NK-92 treated with Interleukin-12 subunit alpha and Interleukin-12 subunit beta, amount 100 ng/mL, for 24 hours (cell line): ENCODE data around the gene TMPRSS11F.
"Not testable (repeated sequence)": the region's sequence is repeated elsewhere in the genome, so short reads cannot be mapped to it uniquely, and the experiment has no call there.

ENCODE experiments used
- DNase-seq: peaks from one replicate; lab custom pipeline; 2025; lab: John Stamatoyannopoulos, UW

The TMPRSS11F gene

GRCh38 chr4:68129793-68130192 lies at the start of gene TMPRSS11F:
Gene TMPRSS11F, minus strand, starts transcription at chr4:68129869. Its CDS starts 49 bp downstream, at chr4:68129820.
- no peak for DNase-seq

GRCh38 chr4:68176904-68177303 lies 47.2 kb upstream of the TMPRSS11F start:
- no peak for DNase-seq

GRCh38 chr4:68176500-68176899 lies 46.8 kb upstream of the TMPRSS11F start:
- DNase-seq = no peak

DNA sequence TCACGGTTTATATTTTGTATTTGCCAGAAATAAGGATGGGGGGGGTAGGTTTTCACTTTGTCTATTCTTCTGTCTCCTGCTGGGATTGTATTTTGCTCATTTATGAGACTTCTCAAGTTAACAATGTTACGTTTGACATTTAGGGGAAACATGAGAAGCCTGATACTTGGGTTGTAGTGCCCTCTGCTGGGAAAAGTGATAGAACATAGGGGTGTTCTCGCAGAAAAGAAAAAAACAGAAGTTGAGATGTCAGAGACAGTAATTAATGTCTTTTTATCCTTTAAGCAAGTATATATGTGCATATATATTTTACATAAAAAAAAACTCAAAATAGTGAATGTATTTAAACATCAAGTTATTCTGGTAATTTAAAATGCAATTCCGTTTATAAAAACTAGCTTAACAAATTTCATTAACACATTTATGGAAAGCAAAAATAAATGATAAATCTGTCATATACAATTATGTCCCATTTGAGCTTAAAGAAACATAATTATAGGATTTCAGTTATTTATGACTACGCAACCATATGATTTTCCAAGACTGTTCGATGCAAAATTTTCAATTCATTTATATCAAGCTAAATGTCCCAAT lies 46.0 kb upstream of the TMPRSS11F start:
- DNase-seq = no peak

- not testable (repeated sequence) for DNase-seq
Observed at GRCh38 chr4:68174389-68174788, 44.7 kb upstream of the TMPRSS11F start.

- not testable (repeated sequence) for DNase-seq
Observed at GRCh38 chr4:68172147-68172546, 42.5 kb upstream of the TMPRSS11F start.

DNA sequence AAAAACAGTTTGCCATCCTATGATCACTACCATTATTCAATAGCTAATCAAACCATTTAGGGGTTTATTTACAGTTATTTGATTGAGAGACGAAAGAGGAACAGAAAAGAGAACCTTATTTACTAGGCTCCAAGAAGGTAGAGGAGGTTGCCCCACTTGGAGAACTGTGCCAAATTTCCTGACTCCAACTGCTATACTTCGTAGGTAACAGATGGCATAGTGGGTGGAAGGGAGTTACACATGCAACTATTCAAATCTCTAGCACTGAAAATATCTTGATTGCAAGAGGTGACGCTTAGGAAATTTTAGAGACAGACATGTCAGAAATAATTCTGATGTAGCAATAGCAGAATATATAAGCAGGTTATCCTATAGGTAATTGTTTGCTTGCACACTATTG lies 38.0 kb upstream of the TMPRSS11F start:
- no peak for DNase-seq

- DNase-seq = no peak
Observed at GRCh38 chr4:68167166-68167565, 37.5 kb upstream of the TMPRSS11F start.

GRCh38 chr4:68163754-68164153 lies 34.1 kb upstream of the TMPRSS11F start:
- no peak for DNase-seq

GRCh38 chr4:68162196-68162595 lies 32.5 kb upstream of the TMPRSS11F start:
- DNase-seq = no peak

GRCh38 chr4:68152411-68152810 lies 22.7 kb upstream of the TMPRSS11F start:
- DNase-seq = no peak

DNA sequence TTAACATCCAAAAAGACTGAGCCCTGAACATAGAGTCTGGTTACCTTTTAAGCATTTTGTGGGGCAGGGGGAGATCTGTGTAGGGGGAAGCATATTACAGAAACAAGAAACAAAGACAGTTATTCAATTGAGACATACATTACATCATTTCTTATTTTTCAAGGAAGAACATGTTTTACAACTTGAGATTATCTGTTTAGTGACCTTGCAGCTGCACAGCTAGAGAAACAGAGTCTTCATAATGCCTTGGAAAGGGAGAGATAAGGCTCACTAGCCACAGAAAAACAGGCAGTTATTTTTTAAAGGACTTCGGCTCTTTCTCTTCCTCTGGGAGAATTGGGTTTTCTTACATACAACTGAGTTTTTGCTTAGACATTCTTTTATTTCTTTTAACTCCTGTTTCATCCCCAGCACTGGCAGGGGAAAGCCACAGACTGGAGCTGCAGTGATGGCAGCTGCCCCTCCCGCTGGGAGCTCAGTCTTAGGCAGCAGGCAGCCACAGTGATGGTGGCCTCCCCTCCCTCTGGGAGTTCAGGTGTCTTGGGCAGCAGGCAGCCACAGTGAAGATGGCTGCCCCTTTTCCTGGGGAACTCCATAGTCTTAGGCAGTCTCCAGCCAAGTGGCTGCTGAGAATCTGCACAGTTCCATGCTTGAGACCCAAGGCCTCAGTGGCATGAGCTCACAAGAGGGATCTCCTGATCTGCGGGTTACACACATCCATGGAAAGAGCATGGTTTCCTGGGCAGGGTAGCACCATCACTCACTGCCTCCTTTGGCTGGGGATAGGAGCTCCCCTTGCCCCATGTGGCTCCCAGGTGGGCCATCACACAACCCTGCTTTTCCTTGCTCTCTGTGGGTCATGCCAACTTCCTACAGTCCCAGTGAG lies 19.4 kb upstream of the TMPRSS11F start:
- DNase-seq = no peak

GRCh38 chr4:68147079-68147478 lies 17.4 kb upstream of the TMPRSS11F start:
- no peak for DNase-seq

GRCh38 chr4:68145261-68145660 lies 15.6 kb upstream of the TMPRSS11F start:
- DNase-seq = no peak

- DNase-seq = no peak
Observed at GRCh38 chr4:68141852-68142251, 12.2 kb upstream of the TMPRSS11F start.

GRCh38 chr4:68132342-68132741 lies 2.7 kb upstream of the TMPRSS11F start:
- DNase-seq = no peak

DNA sequence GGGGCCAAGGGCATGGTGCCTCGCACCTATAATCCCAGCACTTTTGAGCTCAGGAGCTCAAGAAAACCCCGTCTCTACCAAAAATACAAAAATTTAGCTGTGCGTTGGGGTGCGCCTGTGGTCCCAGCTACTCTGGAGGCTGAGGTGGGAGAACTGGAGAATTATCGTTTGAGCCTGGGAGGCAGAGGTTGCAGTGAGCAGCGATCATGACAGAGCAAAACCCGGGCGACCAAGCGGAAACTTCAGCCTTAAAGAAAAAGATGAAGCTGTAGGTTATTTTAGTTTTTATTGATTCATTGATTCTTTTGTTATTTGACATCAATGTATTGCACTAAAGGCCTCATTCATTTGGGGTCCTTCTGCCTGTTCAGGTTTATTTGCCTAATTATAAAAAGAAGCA lies 5.4 kb downstream of the TMPRSS11F start:
- DNase-seq = no peak

- no peak for DNase-seq
Observed at GRCh38 chr4:68123525-68123924, 6.1 kb downstream of the TMPRSS11F start.

DNA sequence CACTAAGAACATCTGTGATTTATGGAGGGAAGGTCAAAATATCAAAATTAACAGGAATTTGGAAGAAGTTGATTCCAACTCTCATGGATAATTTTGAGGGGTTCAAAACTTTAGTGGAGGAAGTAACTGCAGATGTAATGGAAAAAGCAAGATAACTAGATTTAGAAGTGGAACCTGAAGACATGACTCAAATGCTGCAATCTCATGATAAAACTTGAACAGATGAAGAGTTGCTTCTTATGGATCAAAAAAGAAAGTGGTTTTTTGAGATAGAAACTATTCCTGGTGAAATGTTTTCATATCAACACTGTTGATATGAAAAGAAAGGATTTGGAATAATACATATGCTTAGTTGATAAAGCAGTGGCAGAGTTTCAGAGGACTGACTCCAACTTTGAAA lies 9.7 kb downstream of the TMPRSS11F start:
- no peak for DNase-seq

- DNase-seq = no peak
Observed at GRCh38 chr4:68110441-68110840, 19.2 kb downstream of the TMPRSS11F start.

GRCh38 chr4:68109868-68110267 lies 19.8 kb downstream of the TMPRSS11F start:
- DNase-seq = no peak

DNA sequence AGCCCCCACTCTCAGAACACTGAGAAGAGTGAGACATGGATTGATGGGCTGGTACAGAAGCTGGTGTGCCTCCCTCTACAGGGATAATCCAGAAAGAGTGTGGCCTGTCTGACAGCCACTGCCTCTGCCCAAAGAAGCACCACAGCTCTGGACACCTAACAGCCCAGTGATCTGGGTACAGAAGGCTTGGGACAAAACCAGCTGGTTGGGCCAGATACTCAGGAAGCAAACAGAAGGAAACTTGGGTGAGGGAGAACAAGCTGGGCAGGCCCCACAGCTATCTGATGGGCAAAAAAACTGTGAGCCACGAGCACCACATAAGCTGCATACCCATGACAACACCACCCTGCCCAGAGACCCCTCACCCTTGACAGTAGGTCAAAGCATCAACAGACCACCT lies 46.9 kb downstream of the TMPRSS11F start:
- no peak for DNase-seq

- no peak for DNase-seq
Observed at GRCh38 chr4:68079928-68080327, 49.7 kb downstream of the TMPRSS11F start.

- DNase-seq = no peak
Observed at GRCh38 chr4:68077737-68078136, 51.9 kb downstream of the TMPRSS11F start.
